SU-DHL-6 (cell line): ENCODE results near the gene ITIH4.

Source experiments
- CTCF ChIP-seq: fragments of 200-600 bp; sonication (generic); IDR thresholded peaks from one replicate; pipeline ENCODE4 v1.5.1; 2017; ENCODE audit warnings: antibody characterized with exemption, mild to moderate bottlenecking, low read length, moderate library complexity; ENCODE audit not compliant: insufficient read depth, poor library complexity, severe bottlenecking
- EZH2phosphoT487 ChIP-seq: fragments of 200-600 bp; sonication (generic), shearing (Covaris generic); conservative IDR thresholded peaks from 2 replicates; pipeline ENCODE4 v1.6.1; 2018; ENCODE audit warnings: mild to moderate bottlenecking, antibody characterized with exemption, low read length, moderate library complexity, mixed read lengths

GRCh38 chr3:52846432-52846965 is 16.0 kb upstream of the ITIH4 start:
- TF ChIP-seq CTCF: no peak
- no peak for TF ChIP-seq EZH2phosphoT487
